HG03039 (cell line): ENCODE data around the gene MORF4L1.
"Not testable (repeated sequence)": the region's sequence is repeated elsewhere in the genome, so short reads cannot be mapped to it uniquely, and the experiment has no call there.

Source experiments
- ATAC-seq: cut with Tn5 transposase; IDR thresholded peaks from one replicate; pipeline ENCODE4 v1.9.1; 2021; ENCODE audit warnings: mild to moderate bottlenecking, moderate library complexity; ENCODE audit not compliant: unreplicated experiment

MORF4L1 gene

DNA sequence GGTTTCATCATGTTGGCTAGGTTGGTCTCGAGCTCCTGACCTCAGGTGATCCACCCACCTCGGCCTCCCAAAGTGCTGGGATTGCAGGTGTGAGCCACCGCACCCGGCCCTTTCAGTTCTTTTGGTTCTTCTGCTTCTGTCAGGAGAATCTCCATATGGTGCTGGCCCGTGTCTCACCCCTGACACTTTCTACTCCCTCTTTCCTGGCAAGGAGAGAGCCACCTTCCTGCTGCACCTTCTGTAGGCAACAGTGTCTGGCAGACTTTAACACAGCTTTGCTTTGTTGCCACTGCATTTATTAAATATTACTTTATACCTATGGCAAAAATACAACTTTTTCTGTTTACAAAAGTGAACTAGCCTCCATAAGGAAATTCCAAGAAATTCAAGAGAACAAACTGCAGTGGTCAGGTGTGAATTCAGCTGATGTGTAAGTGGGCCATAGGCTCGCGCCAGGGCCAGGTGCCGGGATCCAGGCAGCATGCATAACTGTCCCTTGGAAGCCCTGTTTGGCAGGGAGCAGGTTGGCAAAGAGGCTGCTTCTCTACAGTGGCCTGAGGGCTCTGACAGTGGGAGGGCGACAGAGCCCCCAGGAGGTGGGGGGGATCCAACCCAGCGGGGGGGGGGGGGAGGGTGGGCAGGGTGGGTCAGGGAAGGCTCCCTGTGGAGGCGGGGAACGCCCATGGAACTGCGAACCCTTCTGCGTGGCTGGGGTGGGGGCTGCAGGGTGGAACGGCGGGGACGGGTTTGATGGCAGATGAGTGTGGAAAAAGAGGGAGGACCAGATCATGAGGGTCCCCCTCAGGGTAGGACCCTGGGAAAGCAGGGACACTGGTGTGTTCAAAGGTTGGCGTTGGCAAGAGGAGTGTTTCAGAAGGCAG lies 51.0 kb downstream of the MORF4L1 start:
- no peak for ATAC-seq

DNA sequence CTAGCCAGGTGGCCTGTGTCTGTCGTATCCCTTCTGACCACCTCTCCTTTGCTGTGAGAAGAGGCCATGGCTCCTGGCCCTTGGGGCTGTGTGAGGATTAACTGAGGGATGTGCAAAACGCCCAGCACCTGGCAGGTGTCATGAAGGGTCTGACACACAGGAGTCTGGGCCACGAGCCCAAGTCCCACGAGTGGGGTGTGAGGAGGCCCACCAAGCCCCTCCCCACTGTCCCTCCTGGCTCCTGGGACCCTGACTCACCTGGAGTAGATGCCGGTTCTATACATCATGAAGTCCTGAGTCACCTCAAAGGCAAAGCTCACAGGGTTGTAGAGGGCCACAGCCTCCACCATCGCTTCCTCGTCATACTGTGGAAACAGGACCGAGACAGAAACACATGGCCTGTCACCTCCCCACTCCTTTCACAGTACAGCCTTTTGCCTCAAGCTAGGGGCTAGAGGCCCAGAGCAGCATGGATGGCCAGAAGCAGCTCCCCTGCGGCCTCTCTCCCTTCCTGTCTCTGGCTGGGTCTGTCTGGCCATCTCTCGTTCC lies 52.5 kb downstream of the MORF4L1 start:
- ATAC-seq = no peak

DNA sequence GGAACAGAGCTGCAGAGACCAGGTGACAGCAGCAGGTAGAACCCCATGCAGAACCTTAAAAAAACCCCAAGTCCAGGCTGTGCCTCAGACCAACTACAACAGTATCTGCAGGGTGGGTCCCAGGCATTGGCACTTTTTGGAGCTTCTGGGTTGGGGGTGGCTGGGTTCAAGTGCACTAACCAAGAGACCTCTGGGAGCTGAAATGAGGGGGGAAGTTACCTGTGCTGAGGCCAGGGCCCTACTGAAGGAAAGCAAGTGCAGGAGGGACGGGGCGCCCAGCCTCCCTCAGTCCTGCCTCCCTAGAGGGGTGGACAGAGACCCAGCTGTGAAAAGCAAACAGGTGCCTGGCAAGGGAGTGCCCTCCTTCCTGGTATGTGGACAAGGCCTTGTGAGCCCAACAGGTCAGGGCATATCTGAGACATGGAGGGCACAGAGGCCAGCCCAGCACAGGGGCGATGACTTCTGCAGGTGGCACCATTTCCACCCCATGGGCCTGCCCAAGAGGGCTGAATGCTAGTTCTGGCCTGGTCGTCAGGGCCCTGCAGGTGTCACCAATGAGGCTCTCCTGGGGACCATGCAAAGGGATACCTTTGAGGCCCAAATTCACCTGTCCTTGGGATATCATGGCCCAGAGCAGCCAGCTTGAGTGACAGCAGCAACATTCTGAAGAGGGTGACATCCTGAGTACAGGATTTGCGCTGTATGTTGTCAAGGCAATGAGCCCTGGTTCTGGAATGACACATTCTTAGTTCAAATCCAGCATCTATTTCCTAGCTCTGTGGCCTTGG lies 53.5 kb downstream of the MORF4L1 start:
- ATAC-seq = no peak

DNA sequence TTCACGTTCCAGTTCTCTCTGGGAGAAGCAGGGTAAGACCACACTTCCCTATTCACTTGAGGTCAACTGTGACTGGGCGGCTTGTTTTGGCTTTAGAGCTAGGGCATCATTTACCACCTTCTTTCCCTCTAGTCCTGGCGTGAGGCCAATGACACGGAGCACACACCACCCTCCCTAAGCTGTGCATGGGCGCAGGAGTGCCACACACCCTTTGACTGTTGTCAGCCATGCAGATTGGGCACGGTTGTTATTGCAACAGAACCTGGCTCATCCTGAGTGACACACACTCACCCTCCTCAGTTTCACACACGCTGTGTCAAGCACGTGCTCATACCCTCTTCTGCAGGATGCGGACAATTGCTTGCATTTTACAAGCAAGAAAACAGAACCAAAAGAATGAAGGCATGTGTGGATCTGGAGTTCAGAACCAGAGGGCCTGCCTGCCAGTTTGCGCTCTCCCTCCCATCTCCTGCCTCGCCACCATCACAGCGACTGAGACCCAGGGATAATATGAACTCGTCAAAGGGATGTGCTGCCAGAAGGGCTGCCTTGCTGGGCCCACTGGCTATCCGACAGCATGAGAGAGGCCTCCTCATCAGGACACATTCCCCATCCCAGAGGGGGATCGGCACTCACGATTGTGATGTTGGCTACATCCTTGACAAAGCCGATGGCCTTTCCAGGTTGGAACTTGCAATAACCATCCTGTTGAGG lies 54.5 kb downstream of the MORF4L1 start:
- no peak for ATAC-seq

DNA sequence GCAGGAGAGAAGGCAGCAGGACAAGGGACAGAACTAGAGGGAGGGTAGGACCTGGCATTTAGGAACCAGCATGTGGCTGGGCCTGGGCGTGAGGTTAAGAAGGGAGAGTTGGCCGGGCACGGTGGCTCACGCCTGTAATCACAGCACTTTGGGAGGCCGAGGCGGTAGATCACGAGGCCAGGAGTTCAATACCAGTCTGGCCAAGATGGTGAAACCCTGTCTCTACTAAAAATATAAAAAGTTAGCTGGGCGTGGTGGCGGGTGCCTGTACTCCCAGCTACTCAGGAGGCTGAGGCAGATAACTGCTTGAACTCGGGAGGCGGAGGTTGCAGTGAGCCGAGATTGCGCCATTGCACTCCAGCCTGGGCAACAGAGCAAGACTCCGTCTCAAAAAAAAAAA lies 55.5 kb downstream of the MORF4L1 start:
- not testable (repeated sequence) for ATAC-seq

DNA sequence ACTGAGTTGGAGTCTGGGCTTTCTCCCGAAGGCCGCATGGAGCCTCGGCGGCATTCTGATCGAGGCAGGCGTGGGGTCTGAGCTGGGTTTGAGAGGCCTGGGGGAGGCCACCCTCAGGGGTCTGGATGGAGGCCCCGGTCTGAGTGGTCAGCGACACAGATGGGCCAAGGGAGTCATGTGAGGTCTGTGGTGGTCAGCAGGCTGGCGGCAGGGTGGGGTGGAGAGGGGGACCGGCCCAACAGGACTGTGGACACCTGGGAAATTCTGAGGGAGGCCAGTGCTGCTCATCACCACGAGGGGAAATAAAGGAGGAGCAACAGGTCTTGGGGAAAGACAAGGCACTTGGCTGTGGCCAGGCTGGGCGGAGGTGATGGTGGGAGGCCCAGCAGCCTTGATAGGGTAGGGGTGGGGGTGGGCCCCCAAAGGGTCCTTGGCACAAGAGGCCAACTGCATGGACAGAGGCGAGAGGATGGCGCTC lies 56.0 kb downstream of the MORF4L1 start:
- ATAC-seq = no peak

DNA sequence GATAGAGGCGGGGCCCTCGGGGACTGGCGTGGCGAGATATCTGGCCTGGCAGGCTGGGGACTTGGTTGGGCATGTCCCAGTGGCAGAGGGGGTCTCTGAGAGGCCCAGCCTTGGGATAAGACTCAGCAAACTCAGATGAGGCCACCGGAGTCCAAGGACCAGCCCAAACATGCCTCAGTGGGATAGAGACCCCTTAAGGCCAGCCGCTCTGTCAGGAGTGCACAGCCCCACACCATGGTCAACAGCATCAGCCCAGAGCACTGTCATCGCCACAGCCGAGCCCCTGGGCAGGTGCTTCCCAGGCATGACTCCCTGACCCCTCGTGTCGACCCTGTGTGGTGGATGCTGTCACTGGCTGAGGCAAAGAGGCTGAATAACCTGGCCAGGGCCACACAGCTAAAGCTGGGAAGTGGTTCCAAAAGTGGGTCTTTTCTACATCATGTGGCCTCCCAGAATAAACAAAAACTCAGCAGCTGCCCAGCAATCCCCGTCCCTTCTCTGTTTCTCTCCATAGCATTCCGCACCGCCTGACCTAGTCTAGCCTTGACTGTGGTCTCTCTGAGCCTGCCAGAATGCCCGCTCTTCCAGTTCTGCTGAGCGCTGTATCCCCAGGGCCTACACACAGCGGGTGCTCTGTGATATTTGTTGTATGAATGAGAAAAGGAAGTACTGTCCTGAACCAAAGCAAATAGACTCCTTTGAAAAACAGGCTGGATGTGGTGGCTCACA lies 57.0 kb downstream of the MORF4L1 start:
- ATAC-seq = no peak

DNA sequence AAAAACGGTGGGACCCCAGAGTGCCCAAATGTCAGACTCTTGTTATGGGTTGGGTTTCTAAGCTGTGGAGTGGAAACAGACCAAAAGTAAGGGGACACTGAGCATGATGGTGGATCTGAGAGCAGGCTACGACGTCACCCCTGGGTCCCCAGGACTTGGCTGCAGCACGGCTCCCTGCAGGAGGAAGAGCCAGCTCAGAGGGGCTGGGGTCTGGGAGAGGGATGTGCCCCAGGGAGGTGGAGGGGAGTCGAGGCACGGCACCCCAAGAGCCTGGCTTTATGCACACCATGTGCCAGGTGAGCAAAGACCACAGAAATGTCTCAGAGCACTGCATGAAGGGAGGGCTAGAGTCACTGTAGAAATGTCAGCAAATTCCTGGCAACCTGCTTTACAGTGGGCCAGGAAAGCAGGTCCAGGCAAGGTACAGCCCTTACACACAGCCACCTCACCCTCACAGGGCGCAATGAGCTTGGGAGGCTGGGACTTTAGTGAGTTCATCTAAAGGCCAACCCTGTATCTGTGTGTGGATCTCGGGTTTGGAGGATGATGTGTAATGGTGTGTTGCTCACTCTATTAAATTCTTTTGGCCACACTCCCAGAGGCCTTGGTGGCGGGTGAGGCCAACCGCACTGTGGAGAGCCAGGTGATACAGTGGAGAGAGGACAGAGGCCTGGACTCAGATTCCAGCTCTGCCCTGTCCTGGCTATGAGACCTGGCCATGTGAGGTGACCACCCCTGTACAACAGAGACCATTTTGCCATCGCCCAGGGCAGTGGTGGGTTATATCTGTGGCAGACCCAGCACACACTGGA lies 58.1 kb downstream of the MORF4L1 start:
- ATAC-seq = no peak

DNA sequence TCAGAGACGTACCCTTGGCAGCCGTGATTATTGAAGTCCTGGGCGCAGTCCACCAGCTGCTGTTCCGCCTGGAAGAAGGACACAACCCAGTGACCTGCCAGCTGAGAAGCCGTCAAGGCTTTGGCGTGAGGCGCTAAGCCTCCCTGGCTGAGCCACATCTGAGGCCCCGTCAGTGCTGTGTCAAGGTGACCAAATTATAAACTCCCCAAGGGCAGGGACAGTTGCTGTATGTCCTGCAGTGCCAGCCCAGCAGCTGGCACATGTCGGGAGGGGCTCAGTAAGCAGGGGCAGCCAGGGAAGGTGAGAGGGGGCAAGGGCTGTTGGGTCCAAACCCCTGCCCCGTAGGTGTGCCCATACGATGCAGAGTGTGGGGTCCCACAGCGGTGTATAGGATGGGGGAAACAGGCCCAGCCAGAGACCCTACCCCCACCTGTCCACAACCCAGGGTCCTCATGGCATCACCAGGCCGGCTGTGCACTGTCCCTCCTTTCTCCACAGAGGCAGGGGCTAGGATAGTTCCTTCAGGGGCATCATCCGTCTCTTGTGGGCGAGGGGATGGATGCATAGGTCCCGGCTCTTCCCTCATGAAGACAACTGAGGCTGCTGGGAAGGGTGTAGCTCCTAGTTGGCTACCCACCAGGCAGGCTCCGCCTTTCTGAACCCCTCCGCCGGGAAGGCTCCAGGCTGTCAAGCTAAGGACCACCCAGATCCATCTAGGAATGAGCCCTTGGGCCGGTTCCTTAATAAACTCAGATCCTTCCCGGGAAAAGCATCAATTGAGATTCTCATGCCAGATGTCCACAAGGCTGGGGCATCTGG lies 59.0 kb downstream of the MORF4L1 start:
- ATAC-seq = no peak

DNA sequence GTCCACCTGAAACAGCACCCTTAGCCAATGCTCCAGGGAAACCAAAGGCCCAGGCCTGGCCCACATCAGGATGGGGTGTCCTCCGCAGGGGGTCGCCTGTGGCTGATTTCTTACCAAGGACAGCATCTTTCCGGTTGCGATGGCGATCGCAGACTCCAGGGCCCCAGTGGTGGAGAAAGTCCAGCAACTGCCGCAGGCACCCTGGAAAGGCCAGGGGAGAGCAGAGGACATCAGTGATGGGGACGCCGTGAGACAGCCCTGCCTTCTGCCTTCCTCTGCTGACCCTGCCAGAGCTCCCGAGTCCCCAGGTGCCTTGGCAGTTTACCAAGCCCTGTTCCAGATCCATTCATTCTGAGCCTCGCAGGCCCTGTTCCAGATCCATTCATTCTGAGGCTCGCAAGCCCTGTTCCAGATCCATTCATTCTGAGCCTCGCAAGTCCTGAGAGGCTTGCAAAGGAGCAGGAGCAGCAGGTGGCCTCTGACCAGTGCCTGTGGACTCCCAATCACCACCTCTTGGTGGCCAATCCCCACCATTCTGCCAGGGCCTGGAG lies 59.6 kb downstream of the MORF4L1 start:
- no peak for ATAC-seq

DNA sequence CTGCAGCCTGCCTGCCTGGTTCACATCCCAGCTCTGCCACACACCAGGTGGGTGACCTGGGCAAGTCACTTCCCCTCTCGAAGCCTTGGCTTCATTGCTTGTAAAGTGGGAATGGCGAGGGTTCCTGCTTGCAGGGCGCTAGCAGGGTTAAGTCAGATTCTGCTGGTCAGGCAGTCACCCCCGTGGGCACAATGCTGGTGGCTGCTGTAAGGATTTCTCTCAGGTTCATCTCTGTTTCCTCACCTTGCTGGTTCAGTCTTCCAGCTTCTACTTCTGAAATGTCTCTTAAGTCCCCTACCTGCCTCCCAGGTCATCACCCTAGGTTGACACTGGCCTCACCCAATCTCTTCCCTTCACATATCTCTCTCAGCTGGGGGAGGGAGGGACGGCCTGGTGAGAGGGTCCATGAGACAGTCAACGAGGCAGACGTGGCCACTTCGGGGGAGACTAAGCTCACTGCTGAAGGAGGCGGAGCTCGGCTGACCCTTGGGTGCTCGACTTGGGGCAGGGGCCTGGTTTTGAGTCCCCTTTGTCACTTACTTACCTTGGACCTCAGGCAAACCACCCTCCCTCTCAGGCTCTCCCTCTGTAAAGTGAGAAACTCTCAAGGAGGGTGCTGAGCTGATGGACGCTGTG lies 60.6 kb downstream of the MORF4L1 start:
- ATAC-seq = no peak

DNA sequence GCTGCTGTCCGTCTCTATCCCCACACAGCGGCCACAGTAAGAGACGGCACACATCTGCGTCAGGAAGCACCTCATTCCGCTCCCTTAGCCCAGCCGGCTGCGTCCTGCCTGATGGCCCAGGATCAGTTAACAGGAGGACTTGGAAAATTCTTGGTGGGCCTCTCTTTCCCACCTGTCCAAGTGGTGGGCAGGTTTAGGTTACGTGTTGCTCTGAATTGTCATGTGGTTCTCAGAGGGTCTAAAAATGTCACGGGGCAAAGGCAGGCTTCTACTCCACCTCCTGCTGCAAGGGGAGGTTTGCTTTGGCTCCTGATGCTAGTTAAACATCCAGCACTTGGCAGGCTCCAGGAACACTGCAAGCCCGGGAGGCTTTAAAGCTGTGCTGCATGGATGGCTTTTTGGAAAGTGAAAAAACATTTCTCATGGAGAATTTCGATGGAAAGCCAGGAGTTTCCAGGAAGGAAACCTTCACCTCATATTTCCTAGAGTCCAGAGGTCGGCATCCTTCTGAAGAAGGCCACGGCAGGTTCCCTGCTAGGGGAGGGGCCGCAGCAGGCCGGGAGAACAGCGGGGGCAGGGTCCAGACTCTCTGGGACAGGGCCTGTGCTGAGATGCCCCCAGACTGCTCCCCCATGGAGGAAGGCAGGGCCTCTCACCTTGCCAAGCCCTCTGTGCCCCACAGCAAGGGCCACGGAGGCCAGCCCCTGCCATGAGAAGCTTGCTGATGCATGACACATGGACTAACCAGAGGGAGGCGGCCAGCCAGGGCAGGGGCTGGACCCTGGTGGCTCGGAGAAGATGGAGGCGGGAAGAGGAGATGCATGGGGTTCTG lies 61.3 kb downstream of the MORF4L1 start:
- ATAC-seq = no peak

DNA sequence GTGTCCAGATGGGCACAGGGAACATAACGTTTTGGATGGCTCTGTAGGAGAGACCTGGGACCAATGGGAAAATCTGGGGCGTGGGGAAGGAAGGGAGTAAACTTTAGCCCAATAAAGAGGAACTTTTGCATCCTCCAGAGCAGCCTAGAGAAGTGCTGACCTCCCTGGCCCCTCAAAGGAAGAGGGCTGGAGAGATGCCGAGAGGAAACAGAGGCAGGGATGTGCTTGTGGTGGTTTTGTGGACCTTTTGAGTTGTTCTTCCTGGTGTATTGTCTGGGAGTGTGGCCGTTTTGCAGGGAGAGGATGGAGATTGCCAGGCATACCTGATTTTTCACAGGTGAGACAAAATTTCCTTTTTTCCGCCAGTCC lies 61.9 kb downstream of the MORF4L1 start:
- no peak for ATAC-seq

DNA sequence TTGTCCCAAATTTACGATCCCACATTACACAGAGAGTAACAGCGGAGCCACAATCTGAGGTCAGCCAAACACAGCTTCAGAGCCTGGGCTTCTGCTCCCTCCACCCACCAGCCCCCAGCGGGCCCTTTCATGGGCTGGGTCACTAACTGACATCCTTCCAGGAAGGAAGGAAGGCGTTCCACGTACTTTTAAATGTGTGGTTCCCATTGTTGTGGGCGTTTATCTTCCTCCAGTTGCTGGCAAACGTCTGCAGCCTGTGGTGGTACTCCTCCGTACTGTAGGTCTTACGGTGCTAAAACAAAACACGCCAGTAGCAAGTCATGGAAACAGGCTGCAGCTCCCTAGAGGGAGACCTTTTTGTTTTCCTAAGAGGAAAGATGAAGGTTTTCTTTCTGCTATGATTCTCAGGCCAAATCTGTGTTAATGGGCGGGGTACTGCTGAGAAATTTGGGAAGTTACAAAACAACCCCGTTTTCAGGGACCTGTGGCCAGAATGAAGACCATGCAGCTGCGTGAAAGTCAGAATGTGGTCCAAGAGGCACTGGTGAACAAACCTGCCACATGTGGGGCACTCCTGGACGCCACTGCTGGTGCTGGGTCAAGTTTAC lies 64.5 kb downstream of the MORF4L1 start:
- no peak for ATAC-seq

DNA sequence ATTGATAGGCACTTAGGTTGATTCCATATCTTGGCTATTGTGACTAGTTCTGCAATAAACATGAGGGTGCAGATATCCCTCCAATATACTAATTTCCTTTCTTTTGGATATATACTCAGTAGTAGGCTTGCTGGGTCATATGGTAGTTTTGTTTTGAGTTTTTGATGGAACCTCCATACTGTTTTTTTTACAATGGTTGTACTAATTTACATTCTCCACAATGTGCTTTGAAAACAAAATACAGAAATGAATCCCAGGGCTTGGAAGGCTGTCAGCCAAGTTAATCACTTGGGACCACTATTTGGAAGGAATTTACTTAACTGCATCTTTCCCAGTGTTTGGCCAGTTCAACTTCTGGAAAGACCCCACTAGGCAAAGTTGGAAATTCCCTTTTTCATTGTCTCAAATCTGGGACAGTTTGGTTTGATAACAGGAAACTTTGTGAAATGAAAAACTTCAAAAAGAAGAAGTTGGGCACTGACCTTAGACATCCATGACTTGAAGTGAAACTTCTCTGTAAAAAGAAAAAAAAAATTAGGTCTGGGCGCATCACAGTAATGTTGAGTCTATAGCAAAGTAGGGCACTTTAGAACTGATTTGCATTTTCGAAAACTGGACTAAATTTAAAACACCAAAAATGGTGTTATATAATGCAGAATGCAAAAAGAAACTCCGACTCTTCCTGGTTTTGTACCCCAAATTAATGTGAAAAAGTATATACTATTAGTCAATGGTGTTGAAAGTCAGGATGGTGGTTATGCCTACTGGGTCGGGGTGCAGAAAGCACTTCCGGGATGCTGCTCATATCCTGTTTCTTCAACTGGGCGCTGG lies 66.2 kb downstream of the MORF4L1 start:
- peak; percentile 42 for ATAC-seq

DNA sequence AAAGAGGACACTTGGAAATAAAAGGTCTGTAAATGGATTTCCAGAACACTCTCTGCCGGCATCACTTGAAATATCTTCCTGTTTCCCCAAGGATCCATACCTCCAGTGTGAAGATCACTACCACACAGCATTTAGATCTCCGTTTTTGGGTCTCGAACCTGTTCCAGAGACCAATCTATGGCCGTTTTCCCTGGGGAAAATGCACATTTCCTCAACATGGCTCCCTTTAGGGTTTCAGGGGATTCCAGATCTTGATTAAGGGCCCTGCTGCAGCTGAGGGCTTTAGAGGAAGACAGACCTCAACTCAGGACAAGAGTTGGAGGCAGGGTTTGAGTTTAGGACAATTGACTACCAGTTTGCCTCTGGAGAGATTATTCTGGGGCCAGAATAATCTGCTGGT lies 70.1 kb downstream of the MORF4L1 start:
- no peak for ATAC-seq
